ENCODE results near the gene NAALADL1.
"Not testable (repeated sequence)": the region's sequence is repeated elsewhere in the genome, so short reads cannot be mapped to it uniquely, and the experiment has no call there.

NAALADL1 gene

GRCh38 chr11:65008016-65008415 is 50.3 kb downstream of the NAALADL1 start:
- TF ChIP-seq CTCF (IDR thresholded peaks at IDR 0.05; ENCODE audit: insufficient read depth, low read length, poor library complexity, severe bottlenecking): no peak
- no peaks in the 10 kb centered on the region for H3K36me3 ChIP-seq (ENCODE audit: control insufficient read depth, insufficient read depth, low read length)
- no peaks in the 10 kb centered on the region for H3K27me3 ChIP-seq (replicated peaks; ENCODE audit: control insufficient read depth, insufficient read depth, low read length)
- DNase-seq (ENCODE audit: extremely low read depth, insufficient read length): no peak
- H3K4me3 ChIP-seq (replicated peaks; ENCODE audit: low read depth, low read length): no peak overlapping the region

GRCh38 chr11:65003968-65004367 is 54.4 kb downstream of the NAALADL1 start:
- not testable (repeated sequence) for H3K4me3 ChIP-seq (replicated peaks; ENCODE audit: low read depth, low read length); H3K36me3 ChIP-seq (ENCODE audit: control insufficient read depth, insufficient read depth, low read length); H3K27me3 ChIP-seq (replicated peaks; ENCODE audit: control insufficient read depth, insufficient read depth, low read length); DNase-seq (ENCODE audit: extremely low read depth, insufficient read length)

- no peak for DNase-seq (ENCODE audit: extremely low read depth, insufficient read length)
- TF ChIP-seq CTCF (IDR thresholded peaks at IDR 0.05; ENCODE audit: insufficient read depth, low read length, poor library complexity, severe bottlenecking): no peak
Measured at GRCh38 chr11:65003282-65003681, 55.1 kb downstream of the NAALADL1 start.

GRCh38 chr11:65002706-65003105 is 55.6 kb downstream of the NAALADL1 start:
- Histone ChIP-seq H3K27me3 (replicated peaks; ENCODE audit: control insufficient read depth, insufficient read depth, low read length) (no peaks in the 10 kb centered on the region), H3K4me3 (replicated peaks; ENCODE audit: low read depth, low read length) (no peak overlapping the region), H3K36me3 (ENCODE audit: control insufficient read depth, insufficient read depth, low read length) (no peaks in the 10 kb centered on the region)
- DNase-seq (ENCODE audit: extremely low read depth, insufficient read length): no peak
- no peak for TF ChIP-seq CTCF (IDR thresholded peaks at IDR 0.05; ENCODE audit: insufficient read depth, low read length, poor library complexity, severe bottlenecking)

More at GRCh38 chr11:65003282-65003681, 55.1 kb downstream of the NAALADL1 start:
- Histone ChIP-seq H3K27me3 (replicated peaks; ENCODE audit: control insufficient read depth, insufficient read depth, low read length) (no peaks in the 10 kb centered on the region), H3K36me3 (ENCODE audit: control insufficient read depth, insufficient read depth, low read length) (no peaks in the 10 kb centered on the region), H3K4me3 (replicated peaks; ENCODE audit: low read depth, low read length) (no peak overlapping the region)

- TF ChIP-seq CTCF (IDR thresholded peaks at IDR 0.05; ENCODE audit: insufficient read depth, low read length, poor library complexity, severe bottlenecking): no peak
- Histone ChIP-seq H3K4me3 (replicated peaks; ENCODE audit: low read depth, low read length) (no peak overlapping the region), H3K27me3 (replicated peaks; ENCODE audit: control insufficient read depth, insufficient read depth, low read length) (no peaks in the 10 kb centered on the region), H3K36me3 (ENCODE audit: control insufficient read depth, insufficient read depth, low read length) (no peaks in the 10 kb centered on the region)
- DNase-seq (ENCODE audit: extremely low read depth, insufficient read length): no peak
Measured at GRCh38 chr11:64999478-64999877, 58.9 kb downstream of the NAALADL1 start.

- no peaks in the 10 kb centered on the region for H3K27me3 ChIP-seq (replicated peaks; ENCODE audit: control insufficient read depth, insufficient read depth, low read length)
- no peaks in the 10 kb centered on the region for H3K36me3 ChIP-seq (ENCODE audit: control insufficient read depth, insufficient read depth, low read length)
- no peak overlapping the region for H3K4me3 ChIP-seq (replicated peaks; ENCODE audit: low read depth, low read length)
- TF ChIP-seq CTCF (IDR thresholded peaks at IDR 0.05; ENCODE audit: insufficient read depth, low read length, poor library complexity, severe bottlenecking): no peak
- DNase-seq (ENCODE audit: extremely low read depth, insufficient read length): no peak
Measured at GRCh38 chr11:64998690-64999431, 59.5 kb downstream of the NAALADL1 start.
